ENCODE data around the gene PTPRN2. TPM values are rescaled to one million over a fixed set of nuclear protein-coding genes. Genes with fewer than 3 reads are reported as not detected.

The PTPRN2 gene
- polyA plus RNA-seq, 1 of the 3 experiments (the other 2 are of a cell fraction): 4.0 TPM

DNA sequence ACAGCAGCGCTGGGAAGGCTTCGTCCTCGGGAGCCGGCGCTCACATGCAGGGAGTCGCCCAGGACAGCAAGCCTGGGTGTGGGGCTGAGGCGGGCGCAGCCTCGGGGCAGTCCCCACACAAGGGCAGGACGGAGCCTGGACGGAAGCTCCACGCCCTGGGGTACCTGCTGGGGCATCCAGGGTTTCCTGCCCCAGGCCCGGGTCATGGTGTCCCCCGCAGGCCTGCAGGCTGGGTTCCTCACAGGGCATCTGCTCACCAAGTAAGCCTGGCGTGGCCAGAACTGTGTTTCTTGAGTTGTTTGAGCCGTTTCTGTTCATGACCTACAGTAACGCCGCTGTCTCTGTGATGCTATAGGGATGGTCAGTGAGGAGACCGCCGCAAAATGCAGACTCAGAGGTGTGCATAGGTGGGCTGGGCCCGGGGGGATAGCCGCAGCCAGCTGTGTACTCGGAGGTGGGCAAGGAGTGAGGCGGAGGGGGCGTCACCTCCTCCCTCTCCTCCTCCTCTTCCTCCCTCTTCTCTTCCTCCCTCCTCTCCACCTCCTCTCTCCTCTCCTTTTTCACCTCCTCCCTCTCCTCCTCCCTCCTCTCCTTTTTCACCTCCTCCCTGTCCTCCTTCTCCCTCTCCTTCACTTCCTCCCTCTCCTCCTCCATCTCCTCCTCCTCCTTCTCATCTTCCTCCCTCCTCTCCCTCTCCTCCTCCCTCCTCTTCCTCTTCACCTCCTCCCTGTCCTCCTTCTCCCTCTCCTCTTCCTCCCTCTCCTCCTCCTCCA lies 811.9 kb downstream of the PTPRN2 start:
- no peak overlapping the region for H3K4me2 ChIP-seq
- TF ChIP-seq, protein P1, sequence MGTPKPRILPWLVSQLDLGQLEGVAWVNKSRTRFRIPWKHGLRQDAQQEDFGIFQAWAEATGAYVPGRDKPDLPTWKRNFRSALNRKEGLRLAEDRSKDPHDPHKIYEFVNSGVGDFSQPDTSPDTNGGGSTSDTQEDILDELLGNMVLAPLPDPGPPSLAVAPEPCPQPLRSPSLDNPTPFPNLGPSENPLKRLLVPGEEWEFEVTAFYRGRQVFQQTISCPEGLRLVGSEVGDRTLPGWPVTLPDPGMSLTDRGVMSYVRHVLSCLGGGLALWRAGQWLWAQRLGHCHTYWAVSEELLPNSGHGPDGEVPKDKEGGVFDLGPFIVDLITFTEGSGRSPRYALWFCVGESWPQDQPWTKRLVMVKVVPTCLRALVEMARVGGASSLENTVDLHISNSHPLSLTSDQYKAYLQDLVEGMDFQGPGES (IDR thresholded peaks at IDR 0.05; ENCODE audit: low read depth, low read length): no peak
- TF ChIP-seq CHD2 (IDR thresholded peaks at IDR 0.05; ENCODE audit: low read length, partially characterized antibody) (no peak), NRF1 (IDR thresholded peaks at IDR 0.05; ENCODE audit: low read depth, low read length) (no peak), FOXJ3 (CRISPR knock-in tag; IDR thresholded peaks at IDR 0.05) (no peak), GATA2 (CRISPR knock-in tag; IDR thresholded peaks at IDR 0.05) (no peak), JUND (IDR thresholded peaks at IDR 0.05) (no peak)
- no peak overlapping the region for H3K4me3 ChIP-seq (ENCODE audit: low read depth in 2 of 2, low read length in 1 of 2)
- no peaks in the 10 kb centered on the region for H3F3A ChIP-seq (replicated peaks; ENCODE audit: insufficient read depth)
- no peaks in the 10 kb centered on the region for H4K20me1 ChIP-seq (ENCODE audit: insufficient read depth)
- no peaks in the 10 kb centered on the region for H3K9me2 ChIP-seq
- H3K9ac ChIP-seq: no peak overlapping the region
- no peak overlapping the region for H3K27ac ChIP-seq (ENCODE audit: low read depth in 2 of 2, low read length in 1 of 2)
- DNase-seq: no peak
- 38% methylated on average over 15 of the region's 25 CpGs for WGBS (ENCODE audit: low lambda C conversion rate)
- no peaks in the 10 kb centered on the region for H3K36me3 ChIP-seq (replicated peaks in 1 of 2; ENCODE audit: control insufficient read depth in 1 of 2, insufficient read depth in 2 of 2, low read length in 1 of 2)
- CTCF ChIA-PET: no interaction called here
- H2AFZ ChIP-seq (ENCODE audit: low read depth): no peak overlapping the region
- peaks cover 0 to 10% of the 10 kb centered on the region in 2 experiments; a peak in 1 of 4 replicates for H3K4me1 ChIP-seq (ENCODE audit: control insufficient read depth in 1 of 2, insufficient read depth in 2 of 2, low read depth in 1 of 2, low read length in 1 of 2)
- H3K9me3 ChIP-seq: 0 out of 2 replicates have a peak, but pooled peaks cover 2% of the 10 kb centered on the region
- POLR2A ChIA-PET: no interaction called here
- H3K79me2 ChIP-seq (ENCODE audit: insufficient read depth): no peaks in the 10 kb centered on the region
- no peaks in the 10 kb centered on the region for H3K27me3 ChIP-seq (ENCODE audit: insufficient read depth)

DNA sequence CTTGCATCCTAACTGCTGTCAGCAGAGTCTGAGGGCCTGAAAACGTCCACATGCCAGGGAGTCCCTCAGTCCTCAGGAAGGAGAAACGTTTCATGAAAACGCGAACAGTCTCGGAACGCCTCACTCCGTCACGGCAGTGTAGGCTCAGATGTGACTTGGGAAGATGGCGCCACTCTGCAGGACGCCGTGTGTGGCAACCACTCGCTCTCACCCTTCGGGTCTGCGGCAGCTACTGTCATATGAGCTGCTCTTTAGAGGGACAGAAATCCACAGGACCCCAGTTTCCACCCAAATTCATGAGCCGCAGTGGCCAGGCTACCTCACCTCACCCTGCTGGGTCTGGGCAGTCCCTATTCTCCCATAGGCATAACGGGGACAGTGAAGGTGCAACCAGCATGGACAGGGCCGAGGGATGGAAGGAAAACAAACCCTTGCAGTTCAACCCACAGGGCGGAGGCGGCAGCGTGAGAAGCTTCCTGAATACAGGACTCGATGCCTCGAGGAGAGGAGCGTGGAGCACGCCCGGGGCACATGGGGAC lies 812.5 kb downstream of the PTPRN2 start:
- H3F3A ChIP-seq (replicated peaks; ENCODE audit: insufficient read depth): no peaks in the 10 kb centered on the region
- 65% methylated on average over 25 of the region's 25 CpGs for WGBS (ENCODE audit: low lambda C conversion rate)
- H2AFZ ChIP-seq (ENCODE audit: low read depth): no peak overlapping the region
- ChIA-PET POLR2A (no interaction called here), CTCF (no interaction called here)
- H3K4me1 ChIP-seq (ENCODE audit: control insufficient read depth in 1 of 2, insufficient read depth in 2 of 2, low read depth in 1 of 2, low read length in 1 of 2): peaks cover 0 to 5% of the 10 kb centered on the region in 2 experiments; a peak in 1 of 4 replicates
- H3K9me2 ChIP-seq: no peaks in the 10 kb centered on the region
- no peak overlapping the region for H3K4me2 ChIP-seq
- TF ChIP-seq RXRA (IDR thresholded peaks at IDR 0.05; ENCODE audit: borderline replicate concordance, low read depth) (no peak), RAD21 (IDR thresholded peaks at IDR 0.05; ENCODE audit: low read length) (no peak), SIN3A (IDR thresholded peaks at IDR 0.05; ENCODE audit: borderline replicate concordance, low read depth, low read length) (no peak), TCF12 (IDR thresholded peaks at IDR 0.05) (no peak), NFIC (IDR thresholded peaks at IDR 0.05; ENCODE audit: borderline replicate concordance) (no peak), RFX5 (IDR thresholded peaks at IDR 0.05; ENCODE audit: low read length) (no peak), MEF2A (IDR thresholded peaks at IDR 0.05; ENCODE audit: borderline replicate concordance, low read depth) (no peak), SMC3 (IDR thresholded peaks at IDR 0.05; ENCODE audit: low read depth, low read length) (no peak), MXI1 (IDR thresholded peaks at IDR 0.05; ENCODE audit: low read depth, low read length) (no peak), TEAD4 (IDR thresholded peaks at IDR 0.05; ENCODE audit: borderline replicate concordance, insufficient read depth) (no peak), FOSL2 (IDR thresholded peaks at IDR 0.05; ENCODE audit: borderline replicate concordance, low read depth) (no peak), JUND (IDR thresholded peaks at IDR 0.05) (no peak)
- TF ChIP-seq, protein P2, sequence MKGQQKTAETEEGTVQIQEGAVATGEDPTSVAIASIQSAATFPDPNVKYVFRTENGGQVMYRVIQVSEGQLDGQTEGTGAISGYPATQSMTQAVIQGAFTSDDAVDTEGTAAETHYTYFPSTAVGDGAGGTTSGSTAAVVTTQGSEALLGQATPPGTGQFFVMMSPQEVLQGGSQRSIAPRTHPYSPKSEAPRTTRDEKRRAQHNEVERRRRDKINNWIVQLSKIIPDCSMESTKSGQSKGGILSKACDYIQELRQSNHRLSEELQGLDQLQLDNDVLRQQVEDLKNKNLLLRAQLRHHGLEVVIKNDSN (IDR thresholded peaks at IDR 0.05; ENCODE audit: borderline replicate concordance, low read depth): no peak
- TF ChIP-seq, protein P1 (IDR thresholded peaks at IDR 0.05; ENCODE audit: low read depth, low read length): no peak
- TF ChIP-seq, protein P3, sequence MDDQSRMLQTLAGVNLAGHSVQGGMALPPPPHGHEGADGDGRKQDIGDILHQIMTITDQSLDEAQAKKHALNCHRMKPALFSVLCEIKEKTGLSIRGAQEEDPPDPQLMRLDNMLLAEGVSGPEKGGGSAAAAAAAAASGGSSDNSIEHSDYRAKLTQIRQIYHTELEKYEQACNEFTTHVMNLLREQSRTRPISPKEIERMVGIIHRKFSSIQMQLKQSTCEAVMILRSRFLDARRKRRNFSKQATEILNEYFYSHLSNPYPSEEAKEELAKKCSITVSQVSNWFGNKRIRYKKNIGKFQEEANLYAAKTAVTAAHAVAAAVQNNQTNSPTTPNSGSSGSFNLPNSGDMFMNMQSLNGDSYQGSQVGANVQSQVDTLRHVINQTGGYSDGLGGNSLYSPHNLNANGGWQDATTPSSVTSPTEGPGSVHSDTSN (IDR thresholded peaks at IDR 0.05): no peak
- TF ChIP-seq, protein P4, sequence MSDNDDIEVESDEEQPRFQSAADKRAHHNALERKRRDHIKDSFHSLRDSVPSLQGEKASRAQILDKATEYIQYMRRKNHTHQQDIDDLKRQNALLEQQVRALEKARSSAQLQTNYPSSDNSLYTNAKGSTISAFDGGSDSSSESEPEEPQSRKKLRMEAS (IDR thresholded peaks at IDR 0.05; ENCODE audit: low read depth): no peak
- TF ChIP-seq, protein P5, sequence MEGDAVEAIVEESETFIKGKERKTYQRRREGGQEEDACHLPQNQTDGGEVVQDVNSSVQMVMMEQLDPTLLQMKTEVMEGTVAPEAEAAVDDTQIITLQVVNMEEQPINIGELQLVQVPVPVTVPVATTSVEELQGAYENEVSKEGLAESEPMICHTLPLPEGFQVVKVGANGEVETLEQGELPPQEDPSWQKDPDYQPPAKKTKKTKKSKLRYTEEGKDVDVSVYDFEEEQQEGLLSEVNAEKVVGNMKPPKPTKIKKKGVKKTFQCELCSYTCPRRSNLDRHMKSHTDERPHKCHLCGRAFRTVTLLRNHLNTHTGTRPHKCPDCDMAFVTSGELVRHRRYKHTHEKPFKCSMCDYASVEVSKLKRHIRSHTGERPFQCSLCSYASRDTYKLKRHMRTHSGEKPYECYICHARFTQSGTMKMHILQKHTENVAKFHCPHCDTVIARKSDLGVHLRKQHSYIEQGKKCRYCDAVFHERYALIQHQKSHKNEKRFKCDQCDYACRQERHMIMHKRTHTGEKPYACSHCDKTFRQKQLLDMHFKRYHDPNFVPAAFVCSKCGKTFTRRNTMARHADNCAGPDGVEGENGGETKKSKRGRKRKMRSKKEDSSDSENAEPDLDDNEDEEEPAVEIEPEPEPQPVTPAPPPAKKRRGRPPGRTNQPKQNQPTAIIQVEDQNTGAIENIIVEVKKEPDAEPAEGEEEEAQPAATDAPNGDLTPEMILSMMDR (IDR thresholded peaks at IDR 0.05): no peak
- H3K9ac ChIP-seq: no peak overlapping the region
- H3K9me3 ChIP-seq: peaks cover 2% of the 10 kb centered on the region; the same call in 1 of the 2 replicates
- no peaks in the 10 kb centered on the region for H3K36me3 ChIP-seq (replicated peaks in 1 of 2; ENCODE audit: control insufficient read depth in 1 of 2, insufficient read depth in 2 of 2, low read length in 1 of 2)
- H3K79me2 ChIP-seq (ENCODE audit: insufficient read depth): no peaks in the 10 kb centered on the region
- no peak for DNase-seq
- H3K27me3 ChIP-seq (ENCODE audit: insufficient read depth): no peaks in the 10 kb centered on the region
- H4K20me1 ChIP-seq (ENCODE audit: insufficient read depth): no peaks in the 10 kb centered on the region
- H3K4me3 ChIP-seq (ENCODE audit: low read depth in 2 of 2, low read length in 1 of 2): no peak overlapping the region
- H3K27ac ChIP-seq (ENCODE audit: low read depth in 2 of 2, low read length in 1 of 2): no peak overlapping the region
